HG03571 (cell line): ENCODE data around the gene SRMS.

Experiments used
- ATAC-seq: cut with Tn5 transposase; IDR thresholded peaks from one replicate; pipeline ENCODE4 v1.9.1; 2021; ENCODE audit not compliant: unreplicated experiment

SRMS gene

GRCh38 chr20:63503524-63503923 lies 44.0 kb downstream of the SRMS start:
- no peak for ATAC-seq

- no peak for ATAC-seq
Measured at GRCh38 chr20:63502671-63503172, 44.8 kb downstream of the SRMS start.

GRCh38 chr20:63501818-63502670 lies 45.5 kb downstream of the SRMS start:
- no peak for ATAC-seq

GRCh38 chr20:63500902-63501817 lies 46.4 kb downstream of the SRMS start:
- ATAC-seq, result no peak

GRCh38 chr20:63500151-63500901 lies 47.2 kb downstream of the SRMS start:
- no peak for ATAC-seq

- ATAC-seq, result no peak
Measured at GRCh38 chr20:63499338-63499969, 48.1 kb downstream of the SRMS start.

- no peak for ATAC-seq
Measured at GRCh38 chr20:63498960-63499337, 48.6 kb downstream of the SRMS start, which contains the start of gene EEF1A2. TSS of gene EEF1A2 (minus strand) at chr20:63499083. CDS start at chr20:63497763, 1,320 bp downstream.

- ATAC-seq, result no peak
Measured at GRCh38 chr20:63497946-63498935, 49.3 kb downstream of the SRMS start.

GRCh38 chr20:63497138-63497945 lies 50.2 kb downstream of the SRMS start:
- ATAC-seq, result no peak

- no peak for ATAC-seq
Measured at GRCh38 chr20:63496596-63497120, 50.9 kb downstream of the SRMS start.

GRCh38 chr20:63495741-63496595 lies 51.6 kb downstream of the SRMS start:
- no peak for ATAC-seq

- no peak for ATAC-seq
Measured at GRCh38 chr20:63495167-63495720, 52.3 kb downstream of the SRMS start.

- ATAC-seq, result no peak
Measured at GRCh38 chr20:63494420-63495166, 53.0 kb downstream of the SRMS start.

- no peak for ATAC-seq
Measured at GRCh38 chr20:63494084-63494419, 53.5 kb downstream of the SRMS start.

- no peak for ATAC-seq
Measured at GRCh38 chr20:63493563-63494020, 54.0 kb downstream of the SRMS start.

- no peak for ATAC-seq
Measured at GRCh38 chr20:63492982-63493381, 54.6 kb downstream of the SRMS start.
